ENCODE data around the gene LTBP2. TPM values are rescaled to one million over a fixed set of nuclear protein-coding genes. Genes with fewer than 3 reads are reported as not detected.

Gene LTBP2
- total RNA-seq, 2 donors from 2014 or later: 674 to 973 TPM

DNA sequence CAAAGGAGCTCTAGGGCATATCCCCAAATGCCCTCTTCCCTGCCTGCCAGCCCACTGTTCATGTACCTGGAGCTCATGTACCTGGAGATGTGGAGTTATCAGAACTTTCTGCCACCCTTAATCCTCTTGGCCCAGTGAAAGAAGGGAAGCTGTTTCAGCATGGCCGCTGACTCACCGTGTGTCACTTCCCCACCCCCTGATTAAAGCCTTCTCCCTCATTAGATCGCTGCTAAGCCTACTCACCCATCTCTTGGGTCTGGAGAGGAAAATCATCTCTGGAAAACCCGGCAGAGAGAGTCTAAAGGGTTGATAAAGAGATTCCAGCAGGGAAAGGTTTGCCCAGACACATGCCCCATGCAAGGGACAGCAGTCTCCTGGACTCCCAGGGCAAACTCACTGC is 4.5 kb upstream of the LTBP2 start:
- Histone ChIP-seq H3K4me3 (peak overlapping the region; percentile 39), H3K4me1 (ENCODE audit: control insufficient read depth in 1 of 2, low read depth in 2 of 2) (peaks cover 59 to 84% of the 10 kb centered on the region in 2 donors), H3K27ac (peak overlapping the region; percentile 95 to 97), H3K36me3 (no peaks in the 10 kb centered on the region), H3K27me3 (replicated peaks; ENCODE audit: insufficient read depth) (no peaks in the 10 kb centered on the region), H3K9me3 (no peaks in the 10 kb centered on the region)
- DNase-seq (ENCODE audit: low spot score) (no peak), ATAC-seq (ENCODE audit: insufficient number of reproducible peaks, low FRiP score, low read depth) (no peak)
- no peak for TF ChIP-seq CTCF (IDR thresholded peaks at IDR 0.05)

DNA sequence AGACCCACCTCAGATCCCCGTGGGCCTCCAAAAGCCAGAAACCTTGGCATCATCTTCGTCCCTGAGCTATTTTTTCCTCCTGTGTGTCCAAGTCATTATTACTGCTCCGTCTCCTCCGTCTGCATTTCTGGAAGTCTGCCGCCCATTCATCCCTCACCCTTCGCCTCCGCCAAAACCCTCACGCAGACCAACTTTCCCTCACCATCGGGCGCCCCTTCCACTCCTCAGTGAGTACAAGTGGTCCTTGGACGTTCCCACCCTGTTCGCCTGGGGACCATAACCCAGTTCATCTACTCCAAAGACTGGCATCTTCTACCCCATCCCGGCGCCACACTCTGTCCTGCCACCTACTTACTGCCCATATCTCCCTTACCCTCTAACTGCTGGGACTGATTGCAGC is 3.7 kb upstream of the LTBP2 start:
- ATAC-seq (ENCODE audit: insufficient number of reproducible peaks, low FRiP score, low read depth): no peak
- H3K27me3 ChIP-seq (replicated peaks; ENCODE audit: insufficient read depth): no peaks in the 10 kb centered on the region

GRCh38 chr14:74614508-74615495 is 2.8 kb upstream of the LTBP2 start:
- H3K9me3 ChIP-seq: no peaks in the 10 kb centered on the region
- ATAC-seq (ENCODE audit: insufficient number of reproducible peaks, low FRiP score, low read depth) (no peak), DNase-seq (ENCODE audit: low spot score) (no peak)
- peak overlapping the region; percentile 95 to 97 for H3K27ac ChIP-seq
- peaks cover 54 to 77% of the 10 kb centered on the region in 2 donors for H3K4me1 ChIP-seq (ENCODE audit: control insufficient read depth in 1 of 2, low read depth in 2 of 2)
- no peaks in the 10 kb centered on the region for H3K27me3 ChIP-seq (replicated peaks; ENCODE audit: insufficient read depth)
- TF ChIP-seq CTCF (IDR thresholded peaks at IDR 0.05): no peak
- no peaks in the 10 kb centered on the region for H3K36me3 ChIP-seq
- peak overlapping the region; percentile 26 for H3K4me3 ChIP-seq

More for the DNA sequence above, 3.7 kb upstream of the LTBP2 start:
- peaks cover 59 to 81% of the 10 kb centered on the region in 2 donors for H3K4me1 ChIP-seq (ENCODE audit: control insufficient read depth in 1 of 2, low read depth in 2 of 2)
- no peak for DNase-seq (ENCODE audit: low spot score)
- peak overlapping the region; percentile 26 for H3K4me3 ChIP-seq
- H3K9me3 ChIP-seq: no peaks in the 10 kb centered on the region
- no peak for TF ChIP-seq CTCF (IDR thresholded peaks at IDR 0.05)
- no peaks in the 10 kb centered on the region for H3K36me3 ChIP-seq
- H3K27ac ChIP-seq: peak overlapping the region; percentile 95 to 97

DNA sequence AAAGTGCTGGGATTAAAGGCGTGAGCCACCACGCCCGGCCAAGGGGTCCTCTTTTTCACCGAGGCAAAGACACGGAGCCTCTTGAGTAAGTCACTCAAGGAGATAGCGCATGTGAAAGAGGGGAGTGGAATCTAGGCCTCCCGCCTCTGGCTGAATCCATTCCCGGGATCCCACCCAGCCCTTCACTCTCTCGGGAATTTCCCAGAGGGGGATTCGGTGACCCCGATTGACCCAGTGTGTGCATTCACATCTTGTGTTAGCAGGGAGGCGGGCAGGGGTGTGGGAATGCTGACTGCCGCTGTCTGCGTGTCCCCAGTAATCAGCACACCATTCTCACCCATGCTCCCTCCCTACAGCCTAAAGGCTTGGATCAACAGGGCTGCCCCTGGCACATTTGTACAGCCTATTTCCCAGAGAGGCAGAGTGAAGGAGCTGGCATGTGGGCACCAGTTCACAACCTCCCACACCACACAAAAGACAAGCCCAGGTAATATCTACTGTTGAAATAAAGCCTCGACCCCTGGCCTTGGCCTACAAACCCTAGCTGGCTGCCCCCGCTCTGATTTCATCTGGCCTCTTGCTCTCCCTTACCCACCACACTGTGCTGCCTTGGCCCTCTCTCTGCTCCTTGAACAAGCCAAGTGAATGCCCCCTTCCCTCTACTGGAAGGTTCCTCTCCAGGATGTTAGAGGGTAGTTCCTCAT is 1.3 kb upstream of the LTBP2 start:
- Histone ChIP-seq H3K4me3 (peak overlapping the region; percentile 92), H3K27me3 (replicated peaks; ENCODE audit: insufficient read depth) (no peaks in the 10 kb centered on the region), H3K4me1 (ENCODE audit: control insufficient read depth in 1 of 2, low read depth in 2 of 2) (peaks cover 51 to 77% of the 10 kb centered on the region in 2 donors), H3K27ac (peak overlapping the region; percentile 95 to 97), H3K36me3 (no peaks in the 10 kb centered on the region), H3K9me3 (no peaks in the 10 kb centered on the region)
- TF ChIP-seq CTCF (IDR thresholded peaks at IDR 0.05): no peak
- no peak for DNase-seq (ENCODE audit: low spot score)
- ATAC-seq (ENCODE audit: insufficient number of reproducible peaks, low FRiP score, low read depth): no peak
